K562 (cell line): ENCODE results near the gene PCP4L1. TPM values are rescaled to one million over a fixed set of nuclear protein-coding genes. Genes with fewer than 3 reads are reported as not detected.
A peak's percentile ranks its signal among the peaks of the same experiment; 100 is the strongest.

Experiments used
- ATAC-seq: fragments of 200-7000 bp; cut with Tn5 transposase; 3 replicates; pipeline ENCODE4 v1.9.1; 2020; ENCODE audit warnings: moderate library complexity
- BruUV-seq: library from RNA; stranded (reverse); fragments of 400-500 nt; replicated peaks from 2 replicates; lab custom pipeline; 2021; lab: Mats Ljungman, UMichigan
- CTCF ChIA-PET: fragments of 300-600 bp; formaldehyde crosslinking; extraction: SDS; loops from one replicate; lab custom pipeline; 2021; ENCODE audit warnings: low intra/inter-chr PET ratio; lab: Yijun Ruan, JAX
- POLR2A ChIA-PET: fragments of 300-600, 350-650 bp; sonication (Branson Sonifier 250); formaldehyde crosslinking; extraction: SDS; loops from one replicate; lab custom pipeline; 2021; ENCODE audit warnings: antibody characterized with exemption, inconsistent platforms; lab: Yijun Ruan, JAX
- DNase-seq, 4 experiments: peaks; one replicate each; pipeline versions ENCODE4 v3.0.0 to v3.0.0-alpha.2; 2011 to 2018; ENCODE audit warnings: low spot score in 3 of 4, mixed read lengths in 3 of 4; ENCODE audit errors: extremely low read depth in 1 of 4
- FAIRE-seq: peaks from 2 replicates; lab custom pipeline; 2011; peaks lifted over from hg19 to GRCh38; lab: Jason Lieb, UNC
- H2AFZ ChIP-seq: 2 replicates; pipeline ENCODE4 v1.6.0; 2011; ENCODE audit warnings: low read depth, low read length, control low read depth, inconsistent platforms
- H3K27ac ChIP-seq: fragments of 200-600 bp; 3 replicates; pipeline ENCODE4 v1.8.0; 2011; ENCODE audit warnings: low read depth, mild to moderate bottlenecking, control low read depth, inconsistent platforms, low read length, moderate library complexity, mixed read lengths; ENCODE audit errors: extremely low read depth
- H3K27me3 ChIP-seq, 2 experiments: fragments of 300-600 bp in 1 of 2; 2 replicates in 1 of 2; 3 replicates in 1 of 2; pipeline versions ENCODE4 v1.6.0 to v1.8.0; 2011; ENCODE audit warnings: inconsistent platforms in 2 of 2, low read length in 2 of 2, mild to moderate bottlenecking in 1 of 2, mixed read lengths in 1 of 2, moderate library complexity in 1 of 2; ENCODE audit not compliant: control insufficient read depth in 2 of 2, insufficient read depth in 2 of 2
- H3K36me3 ChIP-seq: fragments of 300-600 bp; 3 replicates; pipeline ENCODE4 v1.8.0; 2011; ENCODE audit warnings: mild to moderate bottlenecking, low read length, inconsistent platforms; ENCODE audit not compliant: control insufficient read depth, insufficient read depth
- H3K4me1 ChIP-seq, 2 experiments: fragments of 200-600 bp in 1 of 2; replicated peaks in 1 of 2; 2 replicates in 1 of 2; 3 replicates in 1 of 2; pipeline versions ENCODE4 v1.5.1 to v1.8.0; 2011; ENCODE audit warnings: inconsistent platforms in 2 of 2, low read length in 2 of 2, mild to moderate bottlenecking in 1 of 2, mixed read lengths in 1 of 2, moderate library complexity in 1 of 2; ENCODE audit not compliant: control insufficient read depth in 2 of 2, insufficient read depth in 2 of 2
- H3K4me2 ChIP-seq: 2 replicates; pipeline ENCODE4 v1.6.1; 2011; ENCODE audit warnings: low read length, control low read depth, inconsistent platforms, mixed read lengths; ENCODE audit not compliant: insufficient read depth
- H3K4me3 ChIP-seq: fragments of 200-600 bp; sonication (generic), shearing (Covaris generic); 2 replicates; pipeline ENCODE4 v1.5.1; 2016; ENCODE audit warnings: control low read depth, inconsistent platforms
- H3K79me2 ChIP-seq: fragments of 200-600 bp; 3 replicates; pipeline ENCODE4 v1.8.0; 2011; ENCODE audit warnings: low read length, inconsistent platforms; ENCODE audit not compliant: control insufficient read depth, insufficient read depth
- H3K9ac ChIP-seq, 2 experiments: 2 replicates each; pipeline versions ENCODE4 v1.6.0 to v1.6.1; 2011; ENCODE audit warnings: low read depth in 2 of 2, low read length in 2 of 2, control low read depth in 1 of 2, inconsistent platforms in 1 of 2, mild to moderate bottlenecking in 1 of 2, mixed read lengths in 1 of 2; ENCODE audit not compliant: insufficient read depth in 1 of 2
- H3K9me1 ChIP-seq: one replicate; pipeline ENCODE4 v1.6.0; 2011; ENCODE audit warnings: inconsistent platforms, mild to moderate bottlenecking, low read length, moderate library complexity; ENCODE audit not compliant: control insufficient read depth, insufficient read depth
- H3K9me3 ChIP-seq: replicated peaks from 2 replicates; pipeline ENCODE4 v1.5.1; 2011; ENCODE audit warnings: low read depth, low read length, inconsistent platforms; ENCODE audit not compliant: control insufficient read depth, insufficient read depth
- H4K20me1 ChIP-seq: replicated peaks from 2 replicates; pipeline ENCODE4 v1.6.1; 2011; ENCODE audit warnings: low read length, inconsistent platforms, mixed read lengths; ENCODE audit not compliant: control insufficient read depth, insufficient read depth
- DNMT1 ChIP-seq: fragments of 450-650 bp; IDR thresholded peaks from 2 replicates; pipeline ENCODE4 v1.6.1; 2016; ENCODE audit warnings: antibody characterized with exemption, mild to moderate bottlenecking
- HDAC6 ChIP-seq: IDR thresholded peaks from 2 replicates; pipeline ENCODE4 v1.6.1; 2012; ENCODE audit warnings: low read depth, mild to moderate bottlenecking, control low read depth, inconsistent platforms, low read length, moderate library complexity
- HNRNPL ChIP-seq: fragments of 200-400 bp; formaldehyde crosslinking; IDR thresholded peaks from 2 replicates; pipeline ENCODE4 v1.6.1; 2017; ENCODE audit warnings: low read depth, mild to moderate bottlenecking, low read length
- JUND ChIP-seq, 2 experiments: IDR thresholded peaks; 2 replicates in 1 of 2; 3 replicates in 1 of 2; pipeline ENCODE4 v1.6.1; 2011; ENCODE audit warnings: borderline replicate concordance in 2 of 2, low read depth in 2 of 2, low read length in 2 of 2, improper control_type of control experiment in 1 of 2, missing biosample characterization in 1 of 2, missing genetic modification characterization in 1 of 2, missing genetic modification reagents in 1 of 2
- KLF6 ChIP-seq: fragments of 250-450 bp; sonication (Bioruptor Pico); IDR thresholded peaks from 2 replicates; pipeline ENCODE4 v1.4.0; 2020; ENCODE audit warnings: mild to moderate bottlenecking, moderate library complexity, borderline replicate concordance
- MEF2A ChIP-seq: IDR thresholded peaks from 2 replicates; pipeline ENCODE4 v1.6.1; 2011; ENCODE audit warnings: low read depth, mild to moderate bottlenecking, low read length, moderate library complexity; ENCODE audit not compliant: control insufficient read depth
- PHB ChIP-seq: fragments of 250-450 bp; sonication (Bioruptor Pico); IDR thresholded peaks from 2 replicates; pipeline ENCODE4 v1.5.0; 2021
- PHF21A ChIP-seq: fragments of 450-650 bp; IDR thresholded peaks from 2 replicates; pipeline ENCODE4 v1.6.1; 2017; ENCODE audit warnings: low read depth, borderline replicate concordance
- POLR2AphosphoS2 ChIP-seq: IDR thresholded peaks from 2 replicates; pipeline ENCODE4 v1.6.1; 2012; ENCODE audit warnings: low read length, improper control_type of control experiment
- SMAD3 ChIP-seq: fragments of 450-650 bp; formaldehyde crosslinking; conservative IDR thresholded peaks from 2 replicates; pipeline ENCODE4 v1.4.0; 2020; ENCODE audit warnings: mild to moderate bottlenecking
- SOX6 ChIP-seq: fragments of 450-650 bp; IDR thresholded peaks from 2 replicates; pipeline ENCODE4 v1.6.1; 2014; ENCODE audit warnings: mild to moderate bottlenecking
- SRF ChIP-seq, 2 experiments: fragments of 250-450, 450-650 bp in 1 of 2; sonication (Bioruptor Pico) in 1 of 2; sonication (generic) in 1 of 2; formaldehyde crosslinking; IDR thresholded peaks; 2 replicates each; pipeline versions ENCODE4 v1.5.0 to v1.5.1; 2020 to 2022; ENCODE audit warnings: mild to moderate bottlenecking in 1 of 2, missing genetic modification reagents in 1 of 2
- TAF9B ChIP-seq: fragments of 450-650 bp; IDR thresholded peaks from 2 replicates; pipeline ENCODE4 v1.6.1; 2018; ENCODE audit warnings: mild to moderate bottlenecking; ENCODE audit not compliant: partially characterized antibody
- XRCC5 ChIP-seq: fragments of 200-400 bp; formaldehyde crosslinking; IDR thresholded peaks from 2 replicates; pipeline ENCODE4 v1.6.1; 2017; ENCODE audit warnings: low read depth, mild to moderate bottlenecking, low read length
- ZNF354B ChIP-seq: fragments of 250-450 bp; sonication (Bioruptor Pico); IDR thresholded peaks from 2 replicates; pipeline ENCODE4 v1.4.0; 2020
- WGBS: fragments of 100-300 bp; shearing (Covaris generic); methylation state at CpG from one replicate; pipeline ENCODE4 v1.1.6; 2016; ENCODE audit warnings: low coverage, mixed read lengths; ENCODE audit not compliant: insufficient coverage; ENCODE audit errors: missing lambda C conversion rate; 5-methylcytosine and 5-hydroxymethylcytosine counted together
- in situ Hi-C: fragments of 300-500 bp; cut with MboI; formaldehyde crosslinking; loops from 4 replicates; pipeline ENCODE4 v1.15.0; 2018; ENCODE audit warnings: inconsistent platforms, mixed read lengths
- intact Hi-C: fragments of 100-400 bp; cut with micrococcal nuclease; formaldehyde crosslinking; loops from 2 replicates; pipeline ENCODE4 v1.14.2; 2022
- polyA plus RNA-seq, 8 experiments: library from polyadenylated mRNA; depleted of rRNA in 4 of 8; stranded (reverse) in 5 of 8; unstranded in 3 of 8; fragments of >200 nt; fragmentation: Nextera tagmentation in 2 of 8; fragmentation: Illumina TruSeq in 1 of 8; extraction: Ambion mirVana in 2 of 8; extraction: Trizol in 1 of 8; gene quantifications; 2 replicates each; pipeline versions ENCODE4 v1.2.1 to v1.2.3, GENCODE V29; 2011 to 2014; ENCODE audit warnings: inconsistent platforms in 1 of 8, missing spikeins in 1 of 8
- total RNA-seq, 7 experiments: library from RNA; depleted of rRNA in 6 of 7; stranded (reverse); fragments of >200 nt in 6 of 7; fragmentation: Illumina TruSeq in 2 of 7; extraction: Trizol in 2 of 7; gene quantifications; 2 replicates each; pipeline versions ENCODE4 v1.2.1 to v1.2.3, GENCODE V29; 2011 to 2021; ENCODE audit warnings: low replicate concordance in 1 of 7
- TF ChIP-seq, protein P1 (sequence below): fragments of 200-400 bp; formaldehyde crosslinking; IDR thresholded peaks from 2 replicates; pipeline ENCODE4 v1.6.1; 2017; ENCODE audit warnings: mild to moderate bottlenecking, low read depth, low read length, moderate library complexity
- TF ChIP-seq, protein P2 (sequence below): fragments of 450-650 bp; IDR thresholded peaks from 2 replicates; pipeline ENCODE4 v1.6.1; 2016; ENCODE audit warnings: low read depth, mild to moderate bottlenecking, moderate library complexity
- TF ChIP-seq, protein P3 (sequence below): fragments of 250-450 bp; sonication (Bioruptor Pico); IDR thresholded peaks from 2 replicates; pipeline ENCODE4 v1.8.0; 2021; ENCODE audit warnings: borderline replicate concordance, mild to moderate bottlenecking, moderate library complexity; ENCODE audit not compliant: poor library complexity, severe bottlenecking

Gene PCP4L1
- total and polyA plus RNA-seq, 9 of the 15 experiments (the other 6 are each of a cell fraction or from before 2014, with no cell fraction given) = not detected

DNA sequence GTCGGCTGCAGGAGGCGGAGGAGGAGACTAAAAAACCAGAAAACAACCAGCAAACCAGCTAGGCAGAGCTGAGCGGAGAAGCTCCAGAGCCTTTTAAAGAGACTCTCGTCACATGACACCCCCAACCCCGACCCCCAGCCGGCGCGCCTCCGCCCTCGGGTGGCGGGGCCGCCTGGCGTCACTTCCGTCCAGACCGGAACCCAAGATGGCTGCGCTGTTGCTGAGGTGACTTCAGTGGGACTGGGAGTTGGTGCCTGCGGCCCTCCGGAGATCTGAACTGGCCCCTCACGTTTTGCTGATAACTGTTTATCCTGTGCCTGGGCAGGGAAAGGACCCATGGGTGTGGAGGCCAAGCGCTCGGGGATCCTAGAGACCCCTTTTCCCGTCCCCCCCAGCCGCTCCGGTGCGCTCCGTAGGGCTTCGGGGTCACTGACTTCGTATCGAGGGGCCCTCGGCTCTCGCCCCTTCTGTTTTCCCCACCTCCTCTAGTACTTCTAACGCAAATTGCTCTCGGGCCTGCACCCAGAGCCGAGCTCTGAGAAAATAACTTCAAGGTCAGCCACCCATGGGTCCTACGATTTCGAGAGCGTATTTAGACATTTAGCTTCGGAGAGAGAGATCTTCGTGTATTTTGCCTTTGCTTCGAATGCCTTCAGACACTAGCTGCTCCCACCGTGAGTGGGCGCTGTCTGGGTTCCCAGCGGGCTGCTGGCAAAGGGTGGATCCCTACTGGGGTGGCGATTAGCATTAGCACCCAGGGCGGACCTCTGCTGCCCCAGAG lies 55.8 kb downstream of the PCP4L1 start, which contains the start of gene SDHC:
Gene SDHC (plus strand): TSS at position 181 of the 781 bp plus-strand sequence. CDS start 25 bp downstream, at position 206.
- TSS peak; percentile 75 for BruUV-seq
- 1% methylated on average over 45 of the region's 45 CpGs for WGBS
- Histone ChIP-seq H4K20me1 (no peaks in the 10 kb centered on the region), H3K9ac (peak within 1 kb of the TSS; percentile 97 to 99), H3K4me3 (peak within 1 kb of the TSS; percentile 91), H3K4me1 (peaks cover 13 to 30% of the 10 kb centered on the region in 2 experiments), H3K36me3 (peaks cover 9% of the 10 kb centered on the region; the same call in 1 of the 3 replicates), H3K27me3 (no peaks in the 10 kb centered on the region), H3K27ac (peak within 1 kb of the TSS; percentile 98), H3K9me3 (no peaks in the 10 kb centered on the region), H3K4me2 (peak within 1 kb of the TSS; percentile 92), H3K9me1 (no peaks in the 10 kb centered on the region), H2AFZ (peak within 1 kb of the TSS; percentile 94), H3K79me2 (peaks cover 38% of the 10 kb centered on the region)
- in situ Hi-C loops = no loop called here
- ChIA-PET POLR2A (interaction anchor here (0.6 to 2.8 kb wide), 17 partner anchors 8 to 502 kb away, joined by 3 to 13 read pairs (median 3); partner anchors contain the start of genes TOMM40L and USP21), CTCF (interaction anchor here (0.8 kb wide), 1 partner anchor 59 kb away, joined by 4 read pairs; no protein-coding TSS in a partner anchor)
- peak; percentile 96 for ATAC-seq
- peak; percentile 92 for FAIRE-seq
- intact Hi-C loops = loop anchor here (10.0 kb wide), 1 partner anchor 130 kb away; no protein-coding TSS in a partner anchor
- peak; percentile 93 to 95 (median 94) for DNase-seq
- TF ChIP-seq SMAD3 (no peak), SRF (CRISPR knock-in tag; IDR thresholded peaks at IDR 0.05) (0 out of 4 replicates have a peak, but pooled peaks of 1 of the 2 experiments have one; percentile 3), MEF2A (no peak), POLR2AphosphoS2 (no peak), KLF6 (CRISPR knock-in tag) (peak; percentile 70; the same call in 1 of the 2 replicates), ZNF354B (no peak), PHB (CRISPR knock-in tag) (no peak), JUND (IDR thresholded peaks at IDR 0.05; ENCODE audit: borderline replicate concordance, low read depth, low read length) (peak; percentile 79), JUND (tag; IDR thresholded peaks at IDR 0.05; ENCODE audit: borderline replicate concordance, low read depth, low read length) (no peak; the same call in 2 of the 3 replicates), SOX6 (no peak), HNRNPL (no peak), DNMT1 (0 out of 2 replicates have a peak, but pooled peaks have one; percentile 77), PHF21A (no peak), TAF9B (peak; percentile 96), HDAC6 (no peak), XRCC5 (no peak)
- TF ChIP-seq, protein P1, sequence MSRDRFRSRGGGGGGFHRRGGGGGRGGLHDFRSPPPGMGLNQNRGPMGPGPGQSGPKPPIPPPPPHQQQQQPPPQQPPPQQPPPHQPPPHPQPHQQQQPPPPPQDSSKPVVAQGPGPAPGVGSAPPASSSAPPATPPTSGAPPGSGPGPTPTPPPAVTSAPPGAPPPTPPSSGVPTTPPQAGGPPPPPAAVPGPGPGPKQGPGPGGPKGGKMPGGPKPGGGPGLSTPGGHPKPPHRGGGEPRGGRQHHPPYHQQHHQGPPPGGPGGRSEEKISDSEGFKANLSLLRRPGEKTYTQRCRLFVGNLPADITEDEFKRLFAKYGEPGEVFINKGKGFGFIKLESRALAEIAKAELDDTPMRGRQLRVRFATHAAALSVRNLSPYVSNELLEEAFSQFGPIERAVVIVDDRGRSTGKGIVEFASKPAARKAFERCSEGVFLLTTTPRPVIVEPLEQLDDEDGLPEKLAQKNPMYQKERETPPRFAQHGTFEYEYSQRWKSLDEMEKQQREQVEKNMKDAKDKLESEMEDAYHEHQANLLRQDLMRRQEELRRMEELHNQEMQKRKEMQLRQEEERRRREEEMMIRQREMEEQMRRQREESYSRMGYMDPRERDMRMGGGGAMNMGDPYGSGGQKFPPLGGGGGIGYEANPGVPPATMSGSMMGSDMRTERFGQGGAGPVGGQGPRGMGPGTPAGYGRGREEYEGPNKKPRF = no peak
- TF ChIP-seq, protein P2, sequence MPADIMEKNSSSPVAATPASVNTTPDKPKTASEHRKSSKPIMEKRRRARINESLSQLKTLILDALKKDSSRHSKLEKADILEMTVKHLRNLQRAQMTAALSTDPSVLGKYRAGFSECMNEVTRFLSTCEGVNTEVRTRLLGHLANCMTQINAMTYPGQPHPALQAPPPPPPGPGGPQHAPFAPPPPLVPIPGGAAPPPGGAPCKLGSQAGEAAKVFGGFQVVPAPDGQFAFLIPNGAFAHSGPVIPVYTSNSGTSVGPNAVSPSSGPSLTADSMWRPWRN = no peak
- TF ChIP-seq, protein P3, sequence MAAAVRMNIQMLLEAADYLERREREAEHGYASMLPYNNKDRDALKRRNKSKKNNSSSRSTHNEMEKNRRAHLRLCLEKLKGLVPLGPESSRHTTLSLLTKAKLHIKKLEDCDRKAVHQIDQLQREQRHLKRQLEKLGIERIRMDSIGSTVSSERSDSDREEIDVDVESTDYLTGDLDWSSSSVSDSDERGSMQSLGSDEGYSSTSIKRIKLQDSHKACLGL (CRISPR knock-in tag) = no peak
